NCI-H2171 treated with DMSO at 0.1 percent for 48 hours (cell line): Measurements from ENCODE around the gene HYAL1.
"Not testable (repeated sequence)": the region's sequence is repeated elsewhere in the genome, so short reads cannot be mapped to it uniquely, and the experiment has no call there.

Source experiments
- DNase-seq: peaks from one replicate; lab custom pipeline; 2025; lab: John Stamatoyannopoulos, UW

Gene HYAL1

GRCh38 chr3:50294089-50294488 lies 9.3 kb downstream of the HYAL1 start:
- DNase-seq, result no peak

- DNase-seq, result no peak
Observed at GRCh38 chr3:50293079-50293801, 10.1 kb downstream of the HYAL1 start.

- DNase-seq, result peak; percentile 90
Observed at GRCh38 chr3:50292159-50293078, 11.0 kb downstream of the HYAL1 start, which contains the start of gene IFRD2. Gene IFRD2, minus strand, starts transcription at chr3:50292429. Its CDS starts 155 bp downstream, at chr3:50292274.

- no peak for DNase-seq
Observed at GRCh38 chr3:50290161-50290641, 13.2 kb downstream of the HYAL1 start.

- DNase-seq, result no peak
Observed at GRCh38 chr3:50289130-50289529, 14.2 kb downstream of the HYAL1 start.

GRCh38 chr3:50288387-50289007 lies 14.9 kb downstream of the HYAL1 start:
- DNase-seq, result no peak

- DNase-seq, result no peak
Observed at GRCh38 chr3:50287262-50287661, 16.1 kb downstream of the HYAL1 start.

- DNase-seq, result no peak
Observed at GRCh38 chr3:50286322-50287227, 16.8 kb downstream of the HYAL1 start.

- DNase-seq, result not testable (repeated sequence)
Observed at GRCh38 chr3:50284121-50284520, 19.3 kb downstream of the HYAL1 start.

- DNase-seq, result no peak
Observed at GRCh38 chr3:50279255-50280016, 23.9 kb downstream of the HYAL1 start.

GRCh38 chr3:50278880-50279224 lies 24.5 kb downstream of the HYAL1 start, which contains the start of gene LSMEM2:
Gene LSMEM2, plus strand, starts transcription at chr3:50279087. Its CDS starts 27 bp downstream, at chr3:50279114.
- no peak for DNase-seq

GRCh38 chr3:50278123-50278879 lies 25.1 kb downstream of the HYAL1 start:
- DNase-seq, result no peak

GRCh38 chr3:50276762-50277101 lies 26.6 kb downstream of the HYAL1 start:
- DNase-seq, result no peak

- no peak for DNase-seq
Observed at GRCh38 chr3:50275996-50276761, 27.2 kb downstream of the HYAL1 start.

- DNase-seq, result no peak
Observed at GRCh38 chr3:50275141-50275995, 28.0 kb downstream of the HYAL1 start.

GRCh38 chr3:50274371-50275104 lies 28.8 kb downstream of the HYAL1 start:
- DNase-seq, result peak; percentile 15

GRCh38 chr3:50273689-50274065 lies 29.7 kb downstream of the HYAL1 start:
- DNase-seq, result no peak
